ENCODE measurements around the gene SEPTIN2.
A peak's percentile ranks its signal among the peaks of the same experiment; 100 is the strongest.
"Not testable (repeated sequence)": the region's sequence is repeated elsewhere in the genome, so short reads cannot be mapped to it uniquely, and the experiment has no call there.

The SEPTIN2 gene

DNA sequence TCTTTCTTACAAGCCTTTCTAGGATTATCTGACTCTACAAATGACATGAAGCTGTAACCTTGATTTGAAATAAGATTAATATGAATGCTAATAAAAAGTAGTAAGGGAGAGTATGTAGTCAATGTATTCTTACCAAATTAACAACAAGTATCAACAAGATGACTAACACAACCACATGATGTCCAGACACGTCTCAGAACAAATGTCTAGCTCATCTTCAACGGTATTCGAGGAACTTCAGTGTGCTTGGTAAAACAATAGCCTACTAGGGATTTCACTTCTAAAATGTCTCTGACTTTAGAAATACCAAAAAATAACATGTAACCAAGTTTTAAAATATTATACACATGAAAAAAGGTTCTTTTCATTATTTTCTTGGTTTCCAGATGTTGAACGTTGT, 3.6 kb upstream of the SEPTIN2 start:
- peaks cover 46 to 49% of the 10 kb centered on the region in 2 donors for H3K4me1 ChIP-seq (ENCODE audit: control insufficient read depth in 1 of 2, insufficient read depth in 2 of 2, low read length in 2 of 2)
- no peaks in the 10 kb centered on the region for H3K27me3 ChIP-seq (ENCODE audit: control insufficient read depth in 1 of 2, insufficient read depth in 2 of 2, low read length in 2 of 2)
- peak overlapping the region in 1 of 2 donors; percentile 3 for H3K4me3 ChIP-seq (ENCODE audit: low read depth in 1 of 2, low read length in 2 of 2)
- no peaks in the 10 kb centered on the region for H3K9me3 ChIP-seq (ENCODE audit: control insufficient read depth in 1 of 2, low read length in 2 of 2)
- H3K36me3 ChIP-seq (ENCODE audit: control insufficient read depth in 1 of 2, insufficient read depth in 2 of 2, low read length in 2 of 2) = peaks cover 0 to 3% of the 10 kb centered on the region in 2 donors
- H3K27ac ChIP-seq (ENCODE audit: low read depth, low read length) = no peak overlapping the region
- no peak overlapping the region for H3K9ac ChIP-seq (ENCODE audit: low read depth in 1 of 2, low read length in 2 of 2)

GRCh38 chr2:241313543-241314095, 2.1 kb upstream of the SEPTIN2 start:
- H3K27ac ChIP-seq (ENCODE audit: low read depth, low read length) = no peak overlapping the region
- H3K4me3 ChIP-seq (ENCODE audit: low read depth in 1 of 2, low read length in 2 of 2) = peak overlapping the region; percentile 94 to 96
- H3K9ac ChIP-seq (ENCODE audit: low read depth in 1 of 2, low read length in 2 of 2) = peak overlapping the region in 1 of 2 donors; percentile 97

DNA sequence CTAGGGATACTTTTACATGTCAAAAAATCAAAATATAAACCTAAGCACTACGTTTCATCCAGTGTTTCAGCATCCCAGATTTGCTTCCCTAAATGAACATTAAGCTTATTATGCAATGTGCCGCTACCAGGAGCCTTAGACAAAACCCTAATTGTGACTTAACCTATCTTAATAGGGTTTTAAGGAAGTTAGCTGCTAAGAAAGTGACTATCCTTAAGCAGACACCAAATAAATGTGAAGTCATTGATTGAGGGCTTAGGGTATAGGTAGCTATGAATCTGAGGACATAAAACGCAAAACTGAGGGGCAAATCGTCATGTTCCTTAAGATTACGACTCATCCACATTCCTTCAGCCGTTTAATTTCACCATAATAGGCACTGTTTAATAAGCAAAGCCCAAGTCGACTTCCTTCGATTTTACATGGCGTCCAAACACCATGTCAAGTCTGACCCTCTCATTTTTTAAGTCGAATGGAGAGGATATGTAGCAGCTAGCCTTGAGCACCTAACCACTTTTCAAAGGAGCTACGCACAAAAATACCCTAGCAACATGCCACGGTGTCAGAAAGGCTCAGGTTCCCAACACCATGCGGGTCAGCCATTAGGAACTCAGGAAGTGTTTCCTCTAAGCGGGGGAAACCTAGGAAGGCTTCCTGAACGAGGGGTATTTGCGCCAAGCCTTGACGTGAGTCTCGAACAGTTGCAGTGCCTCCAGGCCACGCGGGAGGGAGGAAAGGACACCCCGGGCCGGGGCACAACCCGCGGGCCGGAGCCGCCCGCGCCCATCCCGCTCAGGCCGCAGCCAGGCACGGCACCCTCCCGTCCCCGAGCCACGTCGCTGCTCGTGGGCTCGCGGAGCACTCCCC, 1.3 kb upstream of the SEPTIN2 start:
- Histone ChIP-seq H3K9ac (ENCODE audit: low read depth in 1 of 2, low read length in 2 of 2) (peak overlapping the region; percentile 95 to 97), H3K27me3 (ENCODE audit: control insufficient read depth in 1 of 2, insufficient read depth in 2 of 2, low read length in 2 of 2) (no peaks in the 10 kb centered on the region), H3K9me3 (ENCODE audit: control insufficient read depth in 1 of 2, low read length in 2 of 2) (no peaks in the 10 kb centered on the region), H3K4me3 (ENCODE audit: low read depth in 1 of 2, low read length in 2 of 2) (peak overlapping the region; percentile 94 to 96), H3K4me1 (ENCODE audit: control insufficient read depth in 1 of 2, insufficient read depth in 2 of 2, low read length in 2 of 2) (peaks cover 48 to 61% of the 10 kb centered on the region in 2 donors), H3K27ac (ENCODE audit: low read depth, low read length) (peak overlapping the region; percentile 99), H3K36me3 (ENCODE audit: control insufficient read depth in 1 of 2, insufficient read depth in 2 of 2, low read length in 2 of 2) (no peaks in the 10 kb centered on the region)

More at GRCh38 chr2:241313543-241314095, 2.1 kb upstream of the SEPTIN2 start:
- Histone ChIP-seq H3K4me1 (ENCODE audit: control insufficient read depth in 1 of 2, insufficient read depth in 2 of 2, low read length in 2 of 2) (peaks cover 56 to 63% of the 10 kb centered on the region in 2 donors), H3K36me3 (ENCODE audit: control insufficient read depth in 1 of 2, insufficient read depth in 2 of 2, low read length in 2 of 2) (peaks cover 0 to under 1% of the 10 kb centered on the region in 2 donors), H3K27me3 (ENCODE audit: control insufficient read depth in 1 of 2, insufficient read depth in 2 of 2, low read length in 2 of 2) (no peaks in the 10 kb centered on the region), H3K9me3 (ENCODE audit: control insufficient read depth in 1 of 2, low read length in 2 of 2) (no peaks in the 10 kb centered on the region)

- Histone ChIP-seq H3K36me3 (ENCODE audit: control insufficient read depth in 1 of 2, insufficient read depth in 2 of 2, low read length in 2 of 2) (no peaks in the 10 kb centered on the region), H3K4me3 (ENCODE audit: low read depth in 1 of 2, low read length in 2 of 2) (peak within 1 kb of the TSS; percentile 94 to 96), H3K9me3 (ENCODE audit: control insufficient read depth in 1 of 2, low read length in 2 of 2) (no peaks in the 10 kb centered on the region), H3K4me1 (ENCODE audit: control insufficient read depth in 1 of 2, insufficient read depth in 2 of 2, low read length in 2 of 2) (peaks cover 41 to 60% of the 10 kb centered on the region in 2 donors), H3K27ac (ENCODE audit: low read depth, low read length) (peak within 1 kb of the TSS; percentile 99), H3K27me3 (ENCODE audit: control insufficient read depth in 1 of 2, insufficient read depth in 2 of 2, low read length in 2 of 2) (no peaks in the 10 kb centered on the region), H3K9ac (ENCODE audit: low read depth in 1 of 2, low read length in 2 of 2) (peak within 1 kb of the TSS; percentile 95 to 97)
These were observed 439 bp upstream of the SEPTIN2 start, which contains the start of gene HDLBP for GRCh38 chr2:241315093-241315878. Gene HDLBP, minus strand, starts transcription at chr2:241315672. Its CDS starts 48,803 bp downstream, at chr2:241266869.

GRCh38 chr2:241316825-241317224, 1.1 kb downstream of the SEPTIN2 start:
- H3K27me3 ChIP-seq (ENCODE audit: control insufficient read depth in 1 of 2, insufficient read depth in 2 of 2, low read length in 2 of 2) = no peaks in the 10 kb centered on the region
- H3K9me3 ChIP-seq (ENCODE audit: control insufficient read depth in 1 of 2, low read length in 2 of 2) = no peaks in the 10 kb centered on the region
- H3K27ac ChIP-seq (ENCODE audit: low read depth, low read length) = peak overlapping the region; percentile 87
- peak overlapping the region; percentile 93 to 97 for H3K9ac ChIP-seq (ENCODE audit: low read depth in 1 of 2, low read length in 2 of 2)
- H3K36me3 ChIP-seq (ENCODE audit: control insufficient read depth in 1 of 2, insufficient read depth in 2 of 2, low read length in 2 of 2) = no peaks in the 10 kb centered on the region
- H3K4me3 ChIP-seq (ENCODE audit: low read depth in 1 of 2, low read length in 2 of 2) = peak overlapping the region; percentile 92 to 95
- peaks cover 39 to 70% of the 10 kb centered on the region in 2 donors for H3K4me1 ChIP-seq (ENCODE audit: control insufficient read depth in 1 of 2, insufficient read depth in 2 of 2, low read length in 2 of 2)

GRCh38 chr2:241317391-241317790, 1.7 kb downstream of the SEPTIN2 start:
- no peak overlapping the region for H3K27ac ChIP-seq (ENCODE audit: low read depth, low read length)
- H3K4me3 ChIP-seq (ENCODE audit: low read depth in 1 of 2, low read length in 2 of 2) = peak overlapping the region; percentile 92 to 95
- no peaks in the 10 kb centered on the region for H3K27me3 ChIP-seq (ENCODE audit: control insufficient read depth in 1 of 2, insufficient read depth in 2 of 2, low read length in 2 of 2)
- H3K36me3 ChIP-seq (ENCODE audit: control insufficient read depth in 1 of 2, insufficient read depth in 2 of 2, low read length in 2 of 2) = no peaks in the 10 kb centered on the region
- peaks cover 42 to 67% of the 10 kb centered on the region in 2 donors for H3K4me1 ChIP-seq (ENCODE audit: control insufficient read depth in 1 of 2, insufficient read depth in 2 of 2, low read length in 2 of 2)
- H3K9me3 ChIP-seq (ENCODE audit: control insufficient read depth in 1 of 2, low read length in 2 of 2) = no peaks in the 10 kb centered on the region
- peak overlapping the region; percentile 93 to 97 for H3K9ac ChIP-seq (ENCODE audit: low read depth in 1 of 2, low read length in 2 of 2)

GRCh38 chr2:241318830-241319229, 3.1 kb downstream of the SEPTIN2 start:
- H3K9ac ChIP-seq (ENCODE audit: low read depth in 1 of 2, low read length in 2 of 2); H3K36me3 ChIP-seq (ENCODE audit: control insufficient read depth in 1 of 2, insufficient read depth in 2 of 2, low read length in 2 of 2); H3K27ac ChIP-seq (ENCODE audit: low read depth, low read length); H3K27me3 ChIP-seq (ENCODE audit: control insufficient read depth in 1 of 2, insufficient read depth in 2 of 2, low read length in 2 of 2); H3K4me3 ChIP-seq (ENCODE audit: low read depth in 1 of 2, low read length in 2 of 2); H3K9me3 ChIP-seq (ENCODE audit: control insufficient read depth in 1 of 2, low read length in 2 of 2): not testable (repeated sequence)
- peaks cover 34 to 59% of the 10 kb centered on the region in 2 donors for H3K4me1 ChIP-seq (ENCODE audit: control insufficient read depth in 1 of 2, insufficient read depth in 2 of 2, low read length in 2 of 2)

- H3K9ac ChIP-seq (ENCODE audit: low read depth in 1 of 2, low read length in 2 of 2) = no peak overlapping the region
- peaks cover 26 to 55% of the 10 kb centered on the region in 2 donors for H3K4me1 ChIP-seq (ENCODE audit: control insufficient read depth in 1 of 2, insufficient read depth in 2 of 2, low read length in 2 of 2)
- H3K27me3 ChIP-seq (ENCODE audit: control insufficient read depth in 1 of 2, insufficient read depth in 2 of 2, low read length in 2 of 2) = no peaks in the 10 kb centered on the region
- H3K4me3 ChIP-seq (ENCODE audit: low read depth in 1 of 2, low read length in 2 of 2) = no peak overlapping the region
- peaks cover 6% of the 10 kb centered on the region in 2 donors for H3K36me3 ChIP-seq (ENCODE audit: control insufficient read depth in 1 of 2, insufficient read depth in 2 of 2, low read length in 2 of 2)
- H3K9me3 ChIP-seq (ENCODE audit: control insufficient read depth in 1 of 2, low read length in 2 of 2) = no peaks in the 10 kb centered on the region
- H3K27ac ChIP-seq (ENCODE audit: low read depth, low read length) = no peak overlapping the region
These were observed 4.7 kb downstream of the SEPTIN2 start for GRCh38 chr2:241320394-241320793.

- Histone ChIP-seq H3K4me1 (ENCODE audit: control insufficient read depth in 1 of 2, insufficient read depth in 2 of 2, low read length in 2 of 2) (peaks cover 26 to 55% of the 10 kb centered on the region in 2 donors), H3K27me3 (ENCODE audit: control insufficient read depth in 1 of 2, insufficient read depth in 2 of 2, low read length in 2 of 2) (no peaks in the 10 kb centered on the region), H3K27ac (ENCODE audit: low read depth, low read length) (no peak overlapping the region), H3K9me3 (ENCODE audit: control insufficient read depth in 1 of 2, low read length in 2 of 2) (no peaks in the 10 kb centered on the region), H3K4me3 (ENCODE audit: low read depth in 1 of 2, low read length in 2 of 2) (no peak overlapping the region), H3K9ac (ENCODE audit: low read depth in 1 of 2, low read length in 2 of 2) (no peak overlapping the region), H3K36me3 (ENCODE audit: control insufficient read depth in 1 of 2, insufficient read depth in 2 of 2, low read length in 2 of 2) (peaks cover 6 to 9% of the 10 kb centered on the region in 2 donors)
These were observed 5.3 kb downstream of the SEPTIN2 start for GRCh38 chr2:241321033-241321432.
